Activated gamma-delta T cell treated with anti-CD3 and anti-CD28 coated beads, Interleukin-2, amount 50 U/mL, for 16 hours (primary cell): ENCODE measurements around the gene LRRC56.
"Not testable (repeated sequence)": the region's sequence is repeated elsewhere in the genome, so short reads cannot be mapped to it uniquely, and the experiment has no call there.

Experiments used
- DNase-seq: peaks from one replicate; pipeline ENCODE4 v3.0.0-alpha.2; 2020; ENCODE audit warnings: low read depth

The LRRC56 gene

GRCh38 chr11:559712-560304, 22.5 kb downstream of the LRRC56 start:
- DNase-seq = no peak

- peak; percentile 95 for DNase-seq
Observed at GRCh38 chr11:560305-561147, 23.2 kb downstream of the LRRC56 start, which contains the start of the genes LMNTD2 and RASSF7. Gene LMNTD2, minus strand, starts transcription at chr11:560738. Its CDS starts 22 bp downstream, at chr11:560716. Gene RASSF7, plus strand, starts transcription at chr11:560970. Its CDS starts 799 bp downstream, at chr11:561769.

GRCh38 chr11:561148-562003, 24.0 kb downstream of the LRRC56 start:
- DNase-seq = no peak

GRCh38 chr11:562046-562645, 24.8 kb downstream of the LRRC56 start:
- no peak for DNase-seq

GRCh38 chr11:563066-563811, 25.9 kb downstream of the LRRC56 start:
- DNase-seq = no peak

GRCh38 chr11:563812-564578, 26.7 kb downstream of the LRRC56 start:
- DNase-seq = no peak

GRCh38 chr11:565921-566509, 28.7 kb downstream of the LRRC56 start:
- DNase-seq = no peak

- no peak for DNase-seq
Observed at GRCh38 chr11:567011-567628, 29.8 kb downstream of the LRRC56 start.

- DNase-seq = no peak
Observed at GRCh38 chr11:567629-568292, 30.4 kb downstream of the LRRC56 start.

GRCh38 chr11:568306-569157, 31.2 kb downstream of the LRRC56 start:
- peak; percentile 81 for DNase-seq

- no peak for DNase-seq
Observed at GRCh38 chr11:569158-569885, 32.0 kb downstream of the LRRC56 start.

- no peak for DNase-seq
Observed at GRCh38 chr11:571802-572185, 34.5 kb downstream of the LRRC56 start.

GRCh38 chr11:573146-573759, 35.9 kb downstream of the LRRC56 start:
- no peak for DNase-seq

- not testable (repeated sequence) for DNase-seq
Observed at GRCh38 chr11:574031-574570, 36.8 kb downstream of the LRRC56 start.

GRCh38 chr11:574632-575312, 37.4 kb downstream of the LRRC56 start:
- no peak for DNase-seq
